ENCODE measurements around the gene THBS1. TPM values are rescaled to one million over a fixed set of nuclear protein-coding genes. Genes with fewer than 3 reads are reported as not detected.

Gene THBS1
- total and polyA plus RNA-seq, 3 donors from 2014 or later, result 12.6 to 20.7 (median 13.9) TPM

GRCh38 chr15:39578851-39579486 lies 1.9 kb upstream of the THBS1 start:
- intact Hi-C loops (cut with DNase I; ENCODE audit: low total_unique reads), result no loop called here
- Histone ChIP-seq H3K27me3 (no peaks in the 10 kb centered on the region), H3K27ac (no peak overlapping the region), H3K4me1 (peaks cover 5% of the 10 kb centered on the region), H3K9me3 (no peaks in the 10 kb centered on the region), H3K4me3 (no peak overlapping the region), H3K36me3 (ENCODE audit: low read depth, missing control alignments) (no peaks in the 10 kb centered on the region)
- no peak for TF ChIP-seq POLR2A (IDR thresholded peaks at IDR 0.05)
- TF ChIP-seq CTCF (IDR thresholded peaks at IDR 0.05), result no peak
- DNase-seq, result no peak
- WGBS, 2 donors, result 57 to 58% methylated on average over 5 of the region's 5 CpGs

DNA sequence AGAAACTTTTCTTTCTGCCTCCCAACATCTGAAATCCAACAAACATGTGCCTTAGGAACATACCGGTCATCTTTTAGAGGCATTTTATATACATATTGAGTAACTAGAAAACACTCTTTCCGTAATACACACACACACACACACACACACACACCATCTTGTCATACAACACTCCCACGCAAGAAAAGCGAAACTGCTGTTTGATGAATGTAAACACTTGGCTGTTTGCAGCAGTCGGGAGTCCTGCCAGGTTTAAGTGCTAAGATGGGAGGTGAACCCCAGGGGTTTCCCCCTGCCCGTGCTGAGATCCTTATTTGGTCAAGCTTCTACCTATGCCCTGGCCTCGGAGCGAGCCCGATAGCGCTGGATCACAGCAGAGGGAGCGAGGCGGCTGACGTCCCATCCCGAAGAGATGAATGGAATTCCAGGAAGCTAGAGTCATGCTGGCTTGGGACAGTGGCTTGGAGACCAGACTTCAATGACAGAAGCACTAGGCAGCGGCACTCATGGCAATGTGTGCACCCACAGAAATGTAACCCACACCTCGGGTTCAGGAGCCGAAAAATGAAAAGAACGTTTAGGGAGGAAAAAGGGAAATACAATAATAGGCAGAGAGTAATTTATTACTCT lies 1.3 kb upstream of the THBS1 start:
- H3K27ac ChIP-seq, result peak overlapping the region in 1 of 2 donors; percentile 54
- no peaks in the 10 kb centered on the region for H3K36me3 ChIP-seq (ENCODE audit: low read depth, missing control alignments)
- no peaks in the 10 kb centered on the region for H3K27me3 ChIP-seq
- TF ChIP-seq POLR2A (IDR thresholded peaks at IDR 0.05), result no peak
- no peak for TF ChIP-seq CTCF (IDR thresholded peaks at IDR 0.05)
- no peaks in the 10 kb centered on the region for H3K9me3 ChIP-seq
- peaks cover 5% of the 10 kb centered on the region for H3K4me1 ChIP-seq
- intact Hi-C loops (cut with DNase I; ENCODE audit: low total_unique reads), result loop anchor here (10.0 kb wide), 1 partner anchor 395 kb away; no protein-coding TSS in a partner anchor
- WGBS, 2 donors, result 3 to 11% methylated on average over 16 to 18 of the region's 18 CpGs
- DNase-seq, result peak; percentile 63
- H3K4me3 ChIP-seq, result peak overlapping the region; percentile 50 to 57

GRCh38 chr15:39580117-39580484 lies 778 bp upstream of the THBS1 start:
- no peaks in the 10 kb centered on the region for H3K9me3 ChIP-seq
- TF ChIP-seq CTCF (IDR thresholded peaks at IDR 0.05) (peak; percentile 97 to 98 (median 97)), POLR2A (IDR thresholded peaks at IDR 0.05) (no peak)
- DNase-seq, result peak; percentile 96
- H3K27ac ChIP-seq, result peak overlapping the region; percentile 14 to 54
- 0 to 2% methylated on average over 6 to 29 of the region's 29 CpGs for WGBS, 2 donors
- H3K4me3 ChIP-seq, result peak overlapping the region; percentile 50 to 57
- H3K36me3 ChIP-seq (ENCODE audit: low read depth, missing control alignments), result no peaks in the 10 kb centered on the region
- no peaks in the 10 kb centered on the region for H3K27me3 ChIP-seq
- intact Hi-C loops (cut with DNase I; ENCODE audit: low total_unique reads), result loop anchor here (10.0 kb wide), 1 partner anchor 395 kb away; no protein-coding TSS in a partner anchor
- peaks cover 5% of the 10 kb centered on the region for H3K4me1 ChIP-seq

DNA sequence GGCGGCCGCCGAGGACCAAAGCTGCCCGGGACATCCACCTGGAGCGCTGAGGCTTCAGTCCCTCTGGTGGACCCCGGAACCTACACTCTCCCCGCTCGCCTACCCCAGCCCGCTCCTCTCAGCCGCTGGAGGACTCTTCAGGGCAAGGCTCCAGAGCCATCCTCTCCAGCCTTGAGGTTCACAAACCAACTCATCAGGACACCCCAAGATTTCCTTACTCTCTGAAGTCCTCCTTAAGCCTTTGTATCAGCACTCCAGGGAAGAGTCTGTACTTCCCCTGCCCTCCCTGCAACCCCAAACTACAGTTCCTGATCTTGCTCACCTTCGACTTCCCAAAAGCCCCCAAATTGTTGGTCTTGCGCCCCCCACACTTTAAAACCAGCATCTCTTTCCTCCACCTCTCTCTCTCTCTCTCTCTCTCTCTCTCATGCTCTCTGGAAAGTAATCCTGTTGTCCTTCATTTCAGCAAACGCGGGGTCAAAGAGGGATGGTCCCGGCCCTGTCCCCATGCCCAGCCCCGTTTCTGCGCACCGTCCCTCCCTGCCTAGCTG lies 438 bp downstream of the THBS1 start:
- no peaks in the 10 kb centered on the region for H3K9me3 ChIP-seq
- intact Hi-C loops (cut with DNase I; ENCODE audit: low total_unique reads), result loop anchor here (10.0 kb wide), 1 partner anchor 397 kb away; no protein-coding TSS in a partner anchor
- TF ChIP-seq POLR2A (IDR thresholded peaks at IDR 0.05) (no peak), CTCF (IDR thresholded peaks at IDR 0.05) (no peak)
- H3K4me1 ChIP-seq, result peaks cover 5% of the 10 kb centered on the region
- H3K27ac ChIP-seq, result peak overlapping the region in 1 of 2 donors; percentile 54
- peak overlapping the region; percentile 50 to 57 for H3K4me3 ChIP-seq
- DNase-seq, result no peak
- H3K36me3 ChIP-seq (ENCODE audit: low read depth, missing control alignments), result no peaks in the 10 kb centered on the region
- WGBS, 2 donors, result 30 to 31% methylated on average over 9 to 18 of the region's 18 CpGs
- H3K27me3 ChIP-seq, result no peaks in the 10 kb centered on the region
